ENCODE measurements around the gene MICAL1. TPM values are rescaled to one million over a fixed set of nuclear protein-coding genes. Genes with fewer than 3 reads are reported as not detected.

MICAL1 gene
- total RNA-seq, 4 donors from 2014 or later: 17.9 to 29.5 (median 27.3) TPM

GRCh38 chr6:109480993-109481480, 25.5 kb upstream of the MICAL1 start:
- TF ChIP-seq CTCF (IDR thresholded peaks at IDR 0.05) (no peak), POLR2A (IDR thresholded peaks at IDR 0.05) (no peak)
- DNase-seq (ENCODE audit: low spot score in 2 of 2): no peak
- H3K4me3 ChIP-seq (ENCODE audit: low read depth, poor library complexity, severe bottlenecking): no peak overlapping the region
- WGBS, 2 donors: 94 to 96% methylated on average over 7 of the region's 7 CpGs
- intact Hi-C loops (cut with DNase I; ENCODE audit: low total_unique reads): no loop called here

- H3K4me3 ChIP-seq (ENCODE audit: low read depth, poor library complexity, severe bottlenecking): no peak overlapping the region
These were observed 23.5 kb upstream of the MICAL1 start for GRCh38 chr6:109478841-109479624.

GRCh38 chr6:109478222-109478805, 22.7 kb upstream of the MICAL1 start:
- TF ChIP-seq CTCF (IDR thresholded peaks at IDR 0.05) (no peak), POLR2A (IDR thresholded peaks at IDR 0.05) (no peak)
- intact Hi-C loops (cut with DNase I; ENCODE audit: low total_unique reads): no loop called here
- WGBS, 2 donors: 64 to 74% methylated on average over 9 of the region's 9 CpGs
- H3K4me3 ChIP-seq (ENCODE audit: low read depth, poor library complexity, severe bottlenecking): no peak overlapping the region
- DNase-seq (ENCODE audit: low spot score in 2 of 2): no peak

More at GRCh38 chr6:109478841-109479624, 23.5 kb upstream of the MICAL1 start:
- DNase-seq (ENCODE audit: low spot score in 2 of 2): no peak
- TF ChIP-seq POLR2A (IDR thresholded peaks at IDR 0.05): no peak
- TF ChIP-seq CTCF (IDR thresholded peaks at IDR 0.05): no peak
- intact Hi-C loops (cut with DNase I; ENCODE audit: low total_unique reads): no loop called here
- WGBS, 2 donors: 74 to 83% methylated on average over 5 of the region's 5 CpGs

GRCh38 chr6:109477725-109478124, 22.2 kb upstream of the MICAL1 start:
- no peak for DNase-seq (ENCODE audit: low spot score in 2 of 2)
- intact Hi-C loops (cut with DNase I; ENCODE audit: low total_unique reads): no loop called here
- no peak overlapping the region for H3K4me3 ChIP-seq (ENCODE audit: low read depth, poor library complexity, severe bottlenecking)
- TF ChIP-seq CTCF (IDR thresholded peaks at IDR 0.05) (no peak), POLR2A (IDR thresholded peaks at IDR 0.05) (no peak)
- WGBS, 2 donors: 60 to 67% methylated on average over 2 of the region's 2 CpGs

- no peak for DNase-seq (ENCODE audit: low spot score in 2 of 2)
- H3K4me3 ChIP-seq (ENCODE audit: low read depth, poor library complexity, severe bottlenecking): no peak overlapping the region
- intact Hi-C loops (cut with DNase I; ENCODE audit: low total_unique reads): no loop called here
- WGBS, 2 donors: 89% methylated on average over 2 of the region's 2 CpGs
- TF ChIP-seq POLR2A (IDR thresholded peaks at IDR 0.05): no peak
- TF ChIP-seq CTCF (IDR thresholded peaks at IDR 0.05): no peak
These were observed 21.6 kb upstream of the MICAL1 start for GRCh38 chr6:109477184-109477583.
